K562 (cell line): ENCODE measurements around the gene CENPP. TPM values are rescaled to one million over a fixed set of nuclear protein-coding genes. Genes with fewer than 3 reads are reported as not detected.

Experiments used
- ATAC-seq: fragments of 200-7000 bp; cut with Tn5 transposase; 3 replicates; pipeline ENCODE4 v1.9.1; 2020; ENCODE audit warnings: moderate library complexity
- BruUV-seq: library from RNA; stranded (reverse); fragments of 400-500 nt; replicated peaks from 2 replicates; lab custom pipeline; 2021; lab: Mats Ljungman, UMichigan
- CTCF ChIA-PET: fragments of 300-600 bp; formaldehyde crosslinking; extraction: SDS; loops from one replicate; lab custom pipeline; 2021; ENCODE audit warnings: low intra/inter-chr PET ratio; lab: Yijun Ruan, JAX
- POLR2A ChIA-PET: fragments of 300-600, 350-650 bp; sonication (Branson Sonifier 250); formaldehyde crosslinking; extraction: SDS; loops from one replicate; lab custom pipeline; 2021; ENCODE audit warnings: antibody characterized with exemption, inconsistent platforms; lab: Yijun Ruan, JAX
- DNase-seq, 4 experiments: peaks; one replicate each; pipeline versions ENCODE4 v3.0.0 to v3.0.0-alpha.2; 2011 to 2018; ENCODE audit warnings: low spot score in 3 of 4, mixed read lengths in 3 of 4; ENCODE audit errors: extremely low read depth in 1 of 4
- FAIRE-seq: peaks from 2 replicates; lab custom pipeline; 2011; peaks lifted over from hg19 to GRCh38; lab: Jason Lieb, UNC
- H2AFZ ChIP-seq: 2 replicates; pipeline ENCODE4 v1.6.0; 2011; ENCODE audit warnings: low read depth, low read length, control low read depth, inconsistent platforms
- H3K27ac ChIP-seq: fragments of 200-600 bp; 3 replicates; pipeline ENCODE4 v1.8.0; 2011; ENCODE audit warnings: low read depth, mild to moderate bottlenecking, control low read depth, inconsistent platforms, low read length, moderate library complexity, mixed read lengths; ENCODE audit errors: extremely low read depth
- H3K27me3 ChIP-seq, 2 experiments: fragments of 300-600 bp in 1 of 2; 2 replicates in 1 of 2; 3 replicates in 1 of 2; pipeline versions ENCODE4 v1.6.0 to v1.8.0; 2011; ENCODE audit warnings: inconsistent platforms in 2 of 2, low read length in 2 of 2, mild to moderate bottlenecking in 1 of 2, mixed read lengths in 1 of 2, moderate library complexity in 1 of 2; ENCODE audit not compliant: control insufficient read depth in 2 of 2, insufficient read depth in 2 of 2
- H3K36me3 ChIP-seq: fragments of 300-600 bp; 3 replicates; pipeline ENCODE4 v1.8.0; 2011; ENCODE audit warnings: mild to moderate bottlenecking, low read length, inconsistent platforms; ENCODE audit not compliant: control insufficient read depth, insufficient read depth
- H3K4me1 ChIP-seq, 2 experiments: fragments of 200-600 bp in 1 of 2; replicated peaks in 1 of 2; 2 replicates in 1 of 2; 3 replicates in 1 of 2; pipeline versions ENCODE4 v1.5.1 to v1.8.0; 2011; ENCODE audit warnings: inconsistent platforms in 2 of 2, low read length in 2 of 2, mild to moderate bottlenecking in 1 of 2, mixed read lengths in 1 of 2, moderate library complexity in 1 of 2; ENCODE audit not compliant: control insufficient read depth in 2 of 2, insufficient read depth in 2 of 2
- H3K4me2 ChIP-seq: 2 replicates; pipeline ENCODE4 v1.6.1; 2011; ENCODE audit warnings: low read length, control low read depth, inconsistent platforms, mixed read lengths; ENCODE audit not compliant: insufficient read depth
- H3K4me3 ChIP-seq: fragments of 200-600 bp; sonication (generic), shearing (Covaris generic); 2 replicates; pipeline ENCODE4 v1.5.1; 2016; ENCODE audit warnings: control low read depth, inconsistent platforms
- H3K79me2 ChIP-seq: fragments of 200-600 bp; 3 replicates; pipeline ENCODE4 v1.8.0; 2011; ENCODE audit warnings: low read length, inconsistent platforms; ENCODE audit not compliant: control insufficient read depth, insufficient read depth
- H3K9ac ChIP-seq, 2 experiments: 2 replicates each; pipeline versions ENCODE4 v1.6.0 to v1.6.1; 2011; ENCODE audit warnings: low read depth in 2 of 2, low read length in 2 of 2, control low read depth in 1 of 2, inconsistent platforms in 1 of 2, mild to moderate bottlenecking in 1 of 2, mixed read lengths in 1 of 2; ENCODE audit not compliant: insufficient read depth in 1 of 2
- H3K9me1 ChIP-seq: one replicate; pipeline ENCODE4 v1.6.0; 2011; ENCODE audit warnings: inconsistent platforms, mild to moderate bottlenecking, low read length, moderate library complexity; ENCODE audit not compliant: control insufficient read depth, insufficient read depth
- H3K9me3 ChIP-seq: replicated peaks from 2 replicates; pipeline ENCODE4 v1.5.1; 2011; ENCODE audit warnings: low read depth, low read length, inconsistent platforms; ENCODE audit not compliant: control insufficient read depth, insufficient read depth
- H4K20me1 ChIP-seq: replicated peaks from 2 replicates; pipeline ENCODE4 v1.6.1; 2011; ENCODE audit warnings: low read length, inconsistent platforms, mixed read lengths; ENCODE audit not compliant: control insufficient read depth, insufficient read depth
- ARHGAP35 ChIP-seq: fragments of 450-650 bp; IDR thresholded peaks from 2 replicates; pipeline ENCODE4 v1.6.1; 2018; ENCODE audit not compliant: partially characterized antibody
- CBX5 ChIP-seq: IDR thresholded peaks from 2 replicates; pipeline ENCODE4 v1.6.1; 2014; ENCODE audit warnings: low read depth, borderline replicate concordance
- CBX8 ChIP-seq: fragments of 200-600 bp; sonication (generic); IDR thresholded peaks from 2 replicates; pipeline ENCODE4 v1.6.1; 2012; ENCODE audit warnings: borderline replicate concordance, mixed run types, low read depth, mild to moderate bottlenecking, moderate library complexity, mixed read lengths, low read length, control low read depth, inconsistent platforms; ENCODE audit not compliant: poor library complexity, severe bottlenecking; ENCODE audit errors: extremely low read depth
- CREB3L1 ChIP-seq: fragments of 450-650 bp; IDR thresholded peaks from 2 replicates; pipeline ENCODE4 v1.6.1; 2014; ENCODE audit warnings: low read depth, mild to moderate bottlenecking, moderate library complexity, borderline replicate concordance
- HNRNPK ChIP-seq: fragments of 200-400 bp; formaldehyde crosslinking; IDR thresholded peaks from one replicate; pipeline ENCODE4 v1.6.1; 2018; ENCODE audit warnings: mild to moderate bottlenecking, low read depth, low read length; ENCODE audit not compliant: poor library complexity, severe bottlenecking
- HOMEZ ChIP-seq: fragments of 250-450 bp; sonication (Bioruptor Pico); IDR thresholded peaks from 2 replicates; pipeline ENCODE4 v1.4.0; 2020; ENCODE audit warnings: mild to moderate bottlenecking, moderate library complexity
- LARP7 ChIP-seq: fragments of 450-650 bp; IDR thresholded peaks from 2 replicates; pipeline ENCODE4 v1.6.1; 2016
- RBM22 ChIP-seq: fragments of 200-400 bp; formaldehyde crosslinking; IDR thresholded peaks from 2 replicates; pipeline ENCODE4 v1.6.1; 2018; ENCODE audit warnings: low read length, low read depth; ENCODE audit not compliant: poor library complexity, severe bottlenecking
- RREB1 ChIP-seq: fragments of 250-450 bp; sonication (Bioruptor Pico); IDR thresholded peaks from 2 replicates; pipeline ENCODE4 v1.4.0; 2020
- ZNF655 ChIP-seq: fragments of 250-450 bp; sonication (Bioruptor Pico); IDR thresholded peaks from 2 replicates; pipeline ENCODE4 v1.5.0; 2021
- WGBS: fragments of 100-300 bp; shearing (Covaris generic); methylation state at CpG from one replicate; pipeline ENCODE4 v1.1.6; 2016; ENCODE audit warnings: low coverage, mixed read lengths; ENCODE audit not compliant: insufficient coverage; ENCODE audit errors: missing lambda C conversion rate; 5-methylcytosine and 5-hydroxymethylcytosine counted together
- in situ Hi-C: fragments of 300-500 bp; cut with MboI; formaldehyde crosslinking; loops from 4 replicates; pipeline ENCODE4 v1.15.0; 2018; ENCODE audit warnings: inconsistent platforms, mixed read lengths
- intact Hi-C: fragments of 100-400 bp; cut with micrococcal nuclease; formaldehyde crosslinking; loops from 2 replicates; pipeline ENCODE4 v1.14.2; 2022
- polyA plus RNA-seq, 8 experiments: library from polyadenylated mRNA; depleted of rRNA in 4 of 8; stranded (reverse) in 5 of 8; unstranded in 3 of 8; fragments of >200 nt; fragmentation: Nextera tagmentation in 2 of 8; fragmentation: Illumina TruSeq in 1 of 8; extraction: Ambion mirVana in 2 of 8; extraction: Trizol in 1 of 8; gene quantifications; 2 replicates each; pipeline versions ENCODE4 v1.2.1 to v1.2.3, GENCODE V29; 2011 to 2014; ENCODE audit warnings: inconsistent platforms in 1 of 8, missing spikeins in 1 of 8
- total RNA-seq, 7 experiments: library from RNA; depleted of rRNA in 6 of 7; stranded (reverse); fragments of >200 nt in 6 of 7; fragmentation: Illumina TruSeq in 2 of 7; extraction: Trizol in 2 of 7; gene quantifications; 2 replicates each; pipeline versions ENCODE4 v1.2.1 to v1.2.3, GENCODE V29; 2011 to 2021; ENCODE audit warnings: low replicate concordance in 1 of 7

CENPP gene
- total and polyA plus RNA-seq, 9 of the 15 experiments (the other 6 are each of a cell fraction or from before 2014, with no cell fraction given), result 8.0 to 28.5 (median 17.9) TPM

GRCh38 chr9:92603100-92603499 lies 277.3 kb downstream of the CENPP start:
- POLR2A ChIA-PET, result no interaction called here
- ATAC-seq, result no peak
- CTCF ChIA-PET, result no interaction called here
- H2AFZ ChIP-seq, result no peak overlapping the region
- no peaks in the 10 kb centered on the region for H3K27me3 ChIP-seq
- no peaks in the 10 kb centered on the region for H3K9me1 ChIP-seq
- H3K4me2 ChIP-seq, result no peak overlapping the region
- 68% methylated on average over 5 of the region's 5 CpGs for WGBS
- no peaks in the 10 kb centered on the region for H3K36me3 ChIP-seq
- no peaks in the 10 kb centered on the region for H4K20me1 ChIP-seq
- TF ChIP-seq HNRNPK (no peak), CBX5 (no peak), RBM22 (no peak), HOMEZ (CRISPR knock-in tag) (no peak), ARHGAP35 (no peak), LARP7 (no peak), CBX8 (no peak), RREB1 (CRISPR knock-in tag) (no peak), ZNF655 (CRISPR knock-in tag) (no peak), CREB3L1 (no peak)
- TF ChIP-seq, all 486 proteins: peak for 0
- no peak for DNase-seq
- intact Hi-C loops (no loop called here), in situ Hi-C loops (no loop called here)
- Histone ChIP-seq H3K27ac (no peak overlapping the region), H3K79me2 (no peaks in the 10 kb centered on the region), H3K4me1 (no peaks in the 10 kb centered on the region), H3K9me3 (no peaks in the 10 kb centered on the region; the same call in 1 of the 2 replicates), H3K9ac (no peak overlapping the region), H3K4me3 (no peak overlapping the region)
- BruUV-seq, result no TSS peak
- no peak for FAIRE-seq
